Measurements from ENCODE around the gene LASP1NB.

DNA sequence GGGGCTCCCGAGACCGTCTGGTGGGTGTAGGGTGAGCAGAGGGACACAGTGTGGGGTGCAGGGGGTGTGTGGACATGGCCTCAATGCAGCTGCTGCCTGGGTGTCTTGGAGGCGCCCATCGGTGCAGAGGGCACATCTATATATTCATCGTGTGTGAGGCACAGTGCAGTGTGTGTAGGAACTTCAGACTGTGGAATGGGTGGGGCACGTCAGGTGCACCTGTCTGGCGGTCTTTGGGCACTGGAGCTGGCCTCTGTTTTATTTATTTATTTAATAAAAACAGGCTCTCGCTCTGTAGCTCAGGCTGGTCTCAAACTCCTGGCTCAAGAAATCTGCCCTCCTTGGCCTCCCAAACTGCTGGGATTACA lies 38.8 kb upstream of the LASP1NB start:
- TF ChIP-seq, protein P1, sequence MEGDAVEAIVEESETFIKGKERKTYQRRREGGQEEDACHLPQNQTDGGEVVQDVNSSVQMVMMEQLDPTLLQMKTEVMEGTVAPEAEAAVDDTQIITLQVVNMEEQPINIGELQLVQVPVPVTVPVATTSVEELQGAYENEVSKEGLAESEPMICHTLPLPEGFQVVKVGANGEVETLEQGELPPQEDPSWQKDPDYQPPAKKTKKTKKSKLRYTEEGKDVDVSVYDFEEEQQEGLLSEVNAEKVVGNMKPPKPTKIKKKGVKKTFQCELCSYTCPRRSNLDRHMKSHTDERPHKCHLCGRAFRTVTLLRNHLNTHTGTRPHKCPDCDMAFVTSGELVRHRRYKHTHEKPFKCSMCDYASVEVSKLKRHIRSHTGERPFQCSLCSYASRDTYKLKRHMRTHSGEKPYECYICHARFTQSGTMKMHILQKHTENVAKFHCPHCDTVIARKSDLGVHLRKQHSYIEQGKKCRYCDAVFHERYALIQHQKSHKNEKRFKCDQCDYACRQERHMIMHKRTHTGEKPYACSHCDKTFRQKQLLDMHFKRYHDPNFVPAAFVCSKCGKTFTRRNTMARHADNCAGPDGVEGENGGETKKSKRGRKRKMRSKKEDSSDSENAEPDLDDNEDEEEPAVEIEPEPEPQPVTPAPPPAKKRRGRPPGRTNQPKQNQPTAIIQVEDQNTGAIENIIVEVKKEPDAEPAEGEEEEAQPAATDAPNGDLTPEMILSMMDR (IDR thresholded peaks at IDR 0.05; ENCODE audit: insufficient read depth, low read length): no peak
- TF ChIP-seq GABPA (IDR thresholded peaks at IDR 0.05; ENCODE audit: low read depth) (no peak), POLR2AphosphoS5 (IDR thresholded peaks at IDR 0.05; ENCODE audit: low read depth) (no peak)
- TF ChIP-seq, protein P2, sequence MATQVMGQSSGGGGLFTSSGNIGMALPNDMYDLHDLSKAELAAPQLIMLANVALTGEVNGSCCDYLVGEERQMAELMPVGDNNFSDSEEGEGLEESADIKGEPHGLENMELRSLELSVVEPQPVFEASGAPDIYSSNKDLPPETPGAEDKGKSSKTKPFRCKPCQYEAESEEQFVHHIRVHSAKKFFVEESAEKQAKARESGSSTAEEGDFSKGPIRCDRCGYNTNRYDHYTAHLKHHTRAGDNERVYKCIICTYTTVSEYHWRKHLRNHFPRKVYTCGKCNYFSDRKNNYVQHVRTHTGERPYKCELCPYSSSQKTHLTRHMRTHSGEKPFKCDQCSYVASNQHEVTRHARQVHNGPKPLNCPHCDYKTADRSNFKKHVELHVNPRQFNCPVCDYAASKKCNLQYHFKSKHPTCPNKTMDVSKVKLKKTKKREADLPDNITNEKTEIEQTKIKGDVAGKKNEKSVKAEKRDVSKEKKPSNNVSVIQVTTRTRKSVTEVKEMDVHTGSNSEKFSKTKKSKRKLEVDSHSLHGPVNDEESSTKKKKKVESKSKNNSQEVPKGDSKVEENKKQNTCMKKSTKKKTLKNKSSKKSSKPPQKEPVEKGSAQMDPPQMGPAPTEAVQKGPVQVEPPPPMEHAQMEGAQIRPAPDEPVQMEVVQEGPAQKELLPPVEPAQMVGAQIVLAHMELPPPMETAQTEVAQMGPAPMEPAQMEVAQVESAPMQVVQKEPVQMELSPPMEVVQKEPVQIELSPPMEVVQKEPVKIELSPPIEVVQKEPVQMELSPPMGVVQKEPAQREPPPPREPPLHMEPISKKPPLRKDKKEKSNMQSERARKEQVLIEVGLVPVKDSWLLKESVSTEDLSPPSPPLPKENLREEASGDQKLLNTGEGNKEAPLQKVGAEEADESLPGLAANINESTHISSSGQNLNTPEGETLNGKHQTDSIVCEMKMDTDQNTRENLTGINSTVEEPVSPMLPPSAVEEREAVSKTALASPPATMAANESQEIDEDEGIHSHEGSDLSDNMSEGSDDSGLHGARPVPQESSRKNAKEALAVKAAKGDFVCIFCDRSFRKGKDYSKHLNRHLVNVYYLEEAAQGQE (IDR thresholded peaks at IDR 0.05; ENCODE audit: insufficient replicate concordance, low read depth): no peak

Data from HL-60 (cell line).